OCI-LY7 (cell line): ENCODE data around the gene PHYKPL.

Source experiments
- CTCF ChIP-seq: fragments of 200-600 bp; sonication (generic); conservative IDR thresholded peaks from 2 replicates; pipeline ENCODE4 v1.5.1; 2014; ENCODE audit warnings: mild to moderate bottlenecking, antibody characterized with exemption, low read length, moderate library complexity, mixed read lengths
- EZH2phosphoT487 ChIP-seq: fragments of 200-600 bp; sonication (generic); IDR thresholded peaks from 2 replicates; pipeline ENCODE4 v1.6.1; 2018; ENCODE audit warnings: low read depth, borderline replicate concordance, mild to moderate bottlenecking, mixed run types, antibody characterized with exemption, low read length, moderate library complexity, mixed read lengths

GRCh38 chr5:178189433-178189832 is 43.2 kb downstream of the PHYKPL start:
- no peak for TF ChIP-seq CTCF
- TF ChIP-seq EZH2phosphoT487 = no peak
